SK-N-SH treated with all-trans-retinoic acid at 6 μM for 48 hours (cell line): Measurements from ENCODE around the gene ANO9.
"Not testable (repeated sequence)": the region's sequence is repeated elsewhere in the genome, so short reads cannot be mapped to it uniquely, and the experiment has no call there.

Experiments used
- ARNTL ChIP-seq: fragments of 450-650 bp; formaldehyde crosslinking; IDR thresholded peaks from 2 replicates; pipeline ENCODE4 v1.5.0; 2020; ENCODE audit warnings: low read depth, mild to moderate bottlenecking, moderate library complexity, borderline replicate concordance
- CREB5 ChIP-seq: fragments of 250-450 bp; sonication (Bioruptor Pico); IDR thresholded peaks from 2 replicates; pipeline ENCODE4 v1.5.1; 2020; ENCODE audit warnings: low read depth, mild to moderate bottlenecking, moderate library complexity
- GLIS3 ChIP-seq: fragments of 250-450 bp; sonication (Bioruptor Pico); IDR thresholded peaks from 2 replicates; pipeline ENCODE4 v1.5.0; 2020; ENCODE audit warnings: mild to moderate bottlenecking, moderate library complexity
- PATZ1 ChIP-seq: fragments of 250-450 bp; sonication (Bioruptor Pico); IDR thresholded peaks from 2 replicates; pipeline ENCODE4 v1.8.0; 2020; ENCODE audit warnings: mild to moderate bottlenecking, moderate library complexity, borderline replicate concordance
- RARB ChIP-seq: fragments of 250-450 bp; sonication (Bioruptor Pico); IDR thresholded peaks from 2 replicates; pipeline ENCODE4 v1.8.0; 2021; ENCODE audit warnings: mild to moderate bottlenecking, moderate library complexity
- TCF4 ChIP-seq: fragments of 250-450 bp; sonication (Bioruptor Pico); IDR thresholded peaks from 2 replicates; pipeline ENCODE4 v1.8.0; 2021; ENCODE audit warnings: mild to moderate bottlenecking, moderate library complexity, borderline replicate concordance
- TOX ChIP-seq: fragments of 250-450 bp; sonication (Bioruptor Pico); IDR thresholded peaks from 2 replicates; pipeline ENCODE4 v1.8.0; 2021; ENCODE audit warnings: mild to moderate bottlenecking, moderate library complexity, borderline replicate concordance
- TSHZ2 ChIP-seq: fragments of 250-450 bp; sonication (Bioruptor Pico); IDR thresholded peaks from 2 replicates; pipeline ENCODE4 v1.5.0; 2020; ENCODE audit warnings: mild to moderate bottlenecking, moderate library complexity
- ZFP3 ChIP-seq: fragments of 250-450 bp; sonication (Bioruptor Pico); IDR thresholded peaks from 2 replicates; pipeline ENCODE4 v1.5.0; 2020; ENCODE audit warnings: mild to moderate bottlenecking, moderate library complexity
- ZNF565 ChIP-seq: fragments of 450-650 bp; formaldehyde crosslinking; conservative IDR thresholded peaks from 2 replicates; pipeline ENCODE4 v1.5.0; 2020; ENCODE audit warnings: low read depth, mild to moderate bottlenecking, moderate library complexity

- not testable (repeated sequence) for TF ChIP-seq TOX (CRISPR knock-in tag); ZFP3; CREB5 (CRISPR knock-in tag); TSHZ2; RARB (CRISPR knock-in tag); ARNTL (CRISPR knock-in tag); PATZ1 (CRISPR knock-in tag); GLIS3; TCF4 (CRISPR knock-in tag); ZNF565 (CRISPR knock-in tag)
Observed at GRCh38 chr11:401196-401595, 40.6 kb downstream of the ANO9 start.
